ENCODE results near the gene TMEM82. TPM values are rescaled to one million over a fixed set of nuclear protein-coding genes. Genes with fewer than 3 reads are reported as not detected.
A peak's percentile ranks its signal among the peaks of the same experiment; 100 is the strongest.

The TMEM82 gene
- total and polyA plus RNA-seq, 8 donors = 0.10 to 4.9 (median 1.5) TPM; not detected in 4

DNA sequence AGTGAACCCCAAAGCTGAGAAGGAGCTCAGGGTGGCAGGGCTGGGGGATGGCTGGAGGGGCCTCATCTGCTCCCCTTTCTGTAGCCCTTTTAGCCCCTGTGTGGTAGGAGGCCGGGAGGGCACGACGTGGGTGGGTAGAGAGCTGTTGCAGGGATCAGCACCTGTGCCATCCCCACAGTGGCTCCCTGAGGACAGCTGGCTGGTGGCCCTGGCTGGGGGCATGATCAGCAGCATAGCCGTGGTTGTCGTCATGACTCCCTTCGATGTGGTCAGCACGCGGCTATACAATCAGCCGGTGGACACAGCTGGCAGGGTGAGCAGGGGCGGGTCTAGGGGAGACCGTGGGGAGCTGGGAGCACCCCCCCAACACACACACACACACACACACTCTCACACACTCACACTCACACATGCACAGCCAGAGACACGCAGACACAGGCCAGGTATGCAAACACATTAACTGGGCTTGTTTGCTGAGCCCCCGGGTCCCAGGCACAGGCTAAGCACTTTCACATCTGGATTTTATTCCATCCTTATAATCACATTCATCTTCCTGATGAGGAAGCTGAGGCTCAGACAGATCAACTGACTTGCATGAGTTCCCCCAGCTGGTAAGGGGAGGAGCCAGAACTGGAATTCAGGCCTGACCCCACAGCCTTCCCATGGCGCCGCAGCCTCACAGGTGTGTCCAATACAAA is 3.7 kb upstream of the TMEM82 start:
- H3K4me1 ChIP-seq = peaks cover 31 to 57% (median 49%) of the 10 kb centered on the region in 4 donors

DNA sequence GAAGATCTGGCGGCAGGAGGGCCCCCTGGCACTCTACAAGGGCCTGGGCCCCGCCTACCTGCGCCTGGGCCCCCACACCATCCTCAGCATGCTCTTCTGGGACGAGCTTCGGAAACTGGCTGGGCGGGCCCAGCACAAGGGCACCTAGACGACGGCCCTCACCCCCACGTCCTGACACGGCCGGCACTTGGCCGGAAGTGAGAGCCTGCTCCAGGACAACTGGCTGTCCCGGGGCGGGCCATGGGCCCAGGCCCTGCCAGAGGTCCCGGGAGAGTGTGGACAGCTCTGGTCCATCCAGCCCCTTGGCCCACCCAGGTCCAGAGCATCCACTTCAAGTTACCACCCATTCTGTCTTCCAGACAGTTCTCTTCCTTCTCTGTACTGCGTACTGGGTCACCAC is 3.0 kb upstream of the TMEM82 start:
- Histone ChIP-seq H3K27me3 (no peaks in the 10 kb centered on the region), H3K9me3 (no peaks in the 10 kb centered on the region), H3K27ac (peak overlapping the region in 1 of 5 donors; percentile 18), H3K36me3 (peaks cover 9 to 18% (median 15%) of the 10 kb centered on the region in 4 donors), H3K4me3 (no peak overlapping the region), H3K4me1 (peaks cover 31 to 57% (median 48%) of the 10 kb centered on the region in 4 donors)
- WGBS, 5 donors = 80 to 92% (median 88%) methylated on average over 3 to 16 of the region's 16 CpGs
- no peak for TF ChIP-seq POLR2A (IDR thresholded peaks at IDR 0.05)
- TF ChIP-seq, protein P1, sequence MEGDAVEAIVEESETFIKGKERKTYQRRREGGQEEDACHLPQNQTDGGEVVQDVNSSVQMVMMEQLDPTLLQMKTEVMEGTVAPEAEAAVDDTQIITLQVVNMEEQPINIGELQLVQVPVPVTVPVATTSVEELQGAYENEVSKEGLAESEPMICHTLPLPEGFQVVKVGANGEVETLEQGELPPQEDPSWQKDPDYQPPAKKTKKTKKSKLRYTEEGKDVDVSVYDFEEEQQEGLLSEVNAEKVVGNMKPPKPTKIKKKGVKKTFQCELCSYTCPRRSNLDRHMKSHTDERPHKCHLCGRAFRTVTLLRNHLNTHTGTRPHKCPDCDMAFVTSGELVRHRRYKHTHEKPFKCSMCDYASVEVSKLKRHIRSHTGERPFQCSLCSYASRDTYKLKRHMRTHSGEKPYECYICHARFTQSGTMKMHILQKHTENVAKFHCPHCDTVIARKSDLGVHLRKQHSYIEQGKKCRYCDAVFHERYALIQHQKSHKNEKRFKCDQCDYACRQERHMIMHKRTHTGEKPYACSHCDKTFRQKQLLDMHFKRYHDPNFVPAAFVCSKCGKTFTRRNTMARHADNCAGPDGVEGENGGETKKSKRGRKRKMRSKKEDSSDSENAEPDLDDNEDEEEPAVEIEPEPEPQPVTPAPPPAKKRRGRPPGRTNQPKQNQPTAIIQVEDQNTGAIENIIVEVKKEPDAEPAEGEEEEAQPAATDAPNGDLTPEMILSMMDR (IDR thresholded peaks at IDR 0.05) = no peak
- no peak for TF ChIP-seq POLR2AphosphoS5 (IDR thresholded peaks at IDR 0.05)
- TF ChIP-seq EP300 (IDR thresholded peaks at IDR 0.05) = no peak
- no peak for DNase-seq
- intact Hi-C loops (cut with DNase I; ENCODE audit: low total_unique reads) = no loop called here

More for the DNA sequence above, 3.7 kb upstream of the TMEM82 start:
- Histone ChIP-seq H3K27me3 (no peaks in the 10 kb centered on the region), H3K27ac (peak overlapping the region in 2 of 5 donors; percentile 87 to 93), H3K36me3 (peaks cover 16 to 25% (median 22%) of the 10 kb centered on the region in 4 donors), H3K4me3 (no peak overlapping the region), H3K9me3 (no peaks in the 10 kb centered on the region)
- DNase-seq = peak in 1 of 2 donors; percentile 50
- intact Hi-C loops (cut with DNase I; ENCODE audit: low total_unique reads) = no loop called here
- 71 to 86% (median 75%) methylated on average over 13 to 15 of the region's 15 CpGs for WGBS, 5 donors
- TF ChIP-seq POLR2A (IDR thresholded peaks at IDR 0.05) = no peak
- no peak for TF ChIP-seq POLR2AphosphoS5 (IDR thresholded peaks at IDR 0.05)
- TF ChIP-seq, protein P1 (IDR thresholded peaks at IDR 0.05) = no peak
- TF ChIP-seq EP300 (IDR thresholded peaks at IDR 0.05) = no peak

DNA sequence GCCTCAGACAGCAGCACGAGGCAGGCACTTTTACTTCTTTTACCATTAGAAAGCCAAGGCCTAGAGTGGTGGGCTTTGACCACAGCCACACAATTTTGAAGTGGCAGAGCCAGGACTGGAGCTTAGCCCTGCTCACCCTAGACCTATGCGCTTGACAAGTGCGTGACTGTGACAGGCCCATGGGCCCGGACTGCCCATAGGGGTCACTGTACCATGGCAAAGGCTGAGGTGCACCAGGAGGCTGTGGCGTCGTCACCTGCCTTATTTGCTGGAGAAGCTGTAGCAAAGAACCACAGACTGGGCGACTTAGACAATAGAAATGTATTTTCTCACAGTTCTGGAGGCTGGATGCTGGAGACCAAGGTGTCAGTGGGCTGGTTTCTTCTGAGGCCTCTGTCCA is 2.6 kb upstream of the TMEM82 start:
- DNase-seq = no peak
- TF ChIP-seq POLR2AphosphoS5 (IDR thresholded peaks at IDR 0.05) (no peak), EP300 (IDR thresholded peaks at IDR 0.05) (no peak), POLR2A (IDR thresholded peaks at IDR 0.05) (no peak)
- TF ChIP-seq, protein P1 (IDR thresholded peaks at IDR 0.05) = no peak
- H3K36me3 ChIP-seq = peaks cover 6 to 13% (median 10%) of the 10 kb centered on the region in 4 donors
- 77 to 89% (median 85%) methylated on average over 6 to 7 of the region's 7 CpGs for WGBS, 5 donors
- H3K27ac ChIP-seq = peak overlapping the region in 1 of 5 donors; percentile 18
- intact Hi-C loops (cut with DNase I; ENCODE audit: low total_unique reads) = loop anchor here (5.0 kb wide), 1 partner anchor 142 kb away; no protein-coding TSS in a partner anchor
- no peaks in the 10 kb centered on the region for H3K9me3 ChIP-seq
- H3K4me3 ChIP-seq = no peak overlapping the region
- H3K4me1 ChIP-seq = peaks cover 31 to 56% (median 44%) of the 10 kb centered on the region in 4 donors
- H3K27me3 ChIP-seq = no peaks in the 10 kb centered on the region

DNA sequence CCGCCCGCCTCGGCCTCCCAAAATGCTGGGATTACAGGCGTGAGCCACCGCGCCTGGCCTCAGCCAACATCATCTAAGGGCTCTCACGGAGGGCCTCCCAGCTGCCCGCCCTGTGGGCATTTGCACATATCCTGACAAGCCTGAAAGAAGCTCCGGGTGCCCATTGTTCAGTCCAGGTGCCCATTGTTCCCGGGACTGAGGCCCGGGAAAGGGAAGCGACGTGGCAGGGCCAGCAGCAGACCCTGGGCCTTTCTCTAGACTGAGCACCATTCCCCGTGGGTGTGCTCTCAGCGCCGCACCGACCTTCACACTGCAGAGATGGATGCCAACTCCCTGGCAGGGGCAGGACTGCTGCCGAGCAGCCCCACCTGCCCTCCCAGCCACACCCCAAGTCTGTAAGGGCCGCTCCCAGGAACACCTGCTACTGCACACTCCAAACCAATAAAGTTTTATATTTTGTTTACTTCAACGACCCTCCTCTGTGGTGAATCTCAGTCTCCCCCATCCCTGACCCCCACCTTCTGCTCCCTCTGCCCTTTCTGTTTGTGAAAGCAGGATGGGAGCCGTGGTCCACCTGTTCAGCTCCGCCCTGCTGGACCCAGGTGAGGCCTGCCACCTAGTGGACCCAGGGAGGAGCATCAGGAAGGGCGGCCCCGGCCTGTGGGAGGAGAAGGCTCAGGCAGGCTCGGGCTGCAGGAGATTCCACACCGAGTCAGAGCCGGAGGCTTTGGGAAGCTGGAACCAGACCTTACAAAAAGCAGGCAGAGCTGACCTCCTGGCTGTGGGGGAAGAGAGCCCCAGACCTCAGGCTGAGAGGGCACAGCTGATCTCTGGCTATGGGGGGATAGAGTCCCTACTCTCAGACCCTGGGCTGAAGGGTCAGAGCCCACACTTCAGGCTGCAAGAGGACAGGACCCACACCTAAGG is 1.1 kb upstream of the TMEM82 start:
- Histone ChIP-seq H3K27ac (peak overlapping the region in 3 of 5 donors; percentile 14 to 29 (median 16)), H3K27me3 (no peaks in the 10 kb centered on the region), H3K9me3 (no peaks in the 10 kb centered on the region), H3K4me3 (no peak overlapping the region), H3K36me3 (peaks cover 0 to 8% (median 2%) of the 10 kb centered on the region in 4 donors), H3K4me1 (peaks cover 19 to 41% (median 30%) of the 10 kb centered on the region in 4 donors)
- WGBS, 5 donors = 38 to 49% (median 42%) methylated on average over 23 to 27 of the region's 27 CpGs
- peak; percentile 92 to 93 for DNase-seq
- intact Hi-C loops (cut with DNase I; ENCODE audit: low total_unique reads) = loop anchor here (5.0 kb wide), 1 partner anchor 144 kb away; no protein-coding TSS in a partner anchor
- TF ChIP-seq, protein P1 (IDR thresholded peaks at IDR 0.05) = peak in 5 of 7 experiments; percentile 81 to 97 (median 91)
- TF ChIP-seq EP300 (IDR thresholded peaks at IDR 0.05) (no peak), POLR2AphosphoS5 (IDR thresholded peaks at IDR 0.05) (peak in 1 of 3 donors; percentile 74)

All from stomach (tissue), 9 donors.